A172 (cell line): ENCODE data around the gene C1QC. TPM values are rescaled to one million over a fixed set of nuclear protein-coding genes. Genes with fewer than 3 reads are reported as not detected.

Experiments
- DNase-seq: peaks from one replicate; pipeline ENCODE4 v3.0.0-alpha.2; 2015; ENCODE audit warnings: low spot score
- total RNA-seq: library from RNA; depleted of rRNA; stranded (reverse); fragments of >200 nt; shearing (Covaris generic); gene quantifications from 2 replicates; pipeline ENCODE4 v1.2.3, GENCODE V29; 2014; rRNA removed

Gene C1QC
- total RNA-seq, 1 experiment from 2014 or later: not detected

- no peak for DNase-seq
Measured at GRCh38 chr1:22680726-22681125, 37.3 kb downstream of the C1QC start.

GRCh38 chr1:22681556-22682276 lies 38.3 kb downstream of the C1QC start:
- DNase-seq: no peak

GRCh38 chr1:22683547-22683946 lies 40.1 kb downstream of the C1QC start:
- DNase-seq: no peak

GRCh38 chr1:22685591-22686059 lies 42.2 kb downstream of the C1QC start:
- no peak for DNase-seq

- DNase-seq: no peak
Measured at GRCh38 chr1:22687191-22687590, 43.8 kb downstream of the C1QC start.

- no peak for DNase-seq
Measured at GRCh38 chr1:22688466-22688865, 45.0 kb downstream of the C1QC start.

GRCh38 chr1:22689505-22689904 lies 46.1 kb downstream of the C1QC start:
- DNase-seq: peak; percentile 87

- no peak for DNase-seq
Measured at GRCh38 chr1:22691031-22691753, 47.8 kb downstream of the C1QC start.

- DNase-seq: no peak
Measured at GRCh38 chr1:22694172-22694571, 50.7 kb downstream of the C1QC start.

GRCh38 chr1:22696610-22697009 lies 53.2 kb downstream of the C1QC start:
- DNase-seq: no peak

Other genes with a start within 250 kb of the C1QC start
- 11.0 and 11.8 TPM in 2 replicates for gene ZBTB40, start 191.8 kb upstream of the C1QC start, total RNA-seq
- not detected in 2 replicates for gene EPHA8, start 80.1 kb upstream of the C1QC start, total RNA-seq
- gene C1QA, start 7.0 kb upstream of the C1QC start, total RNA-seq: not detected in 2 replicates
- not detected in 2 replicates for gene C1QB, start 9.6 kb downstream of the C1QC start, total RNA-seq
- gene EPHB2, start 67.2 kb downstream of the C1QC start, total RNA-seq: 29.6 and 39.3 TPM in 2 replicates